HepG2 (cell line): ENCODE results near the gene ADGRD1. TPM values are rescaled to one million over a fixed set of nuclear protein-coding genes. Genes with fewer than 3 reads are reported as not detected.

Experiments
- ARID4A ChIP-seq: sonication (generic); formaldehyde crosslinking; IDR thresholded peaks from 2 replicates; pipeline ENCODE4 v1.5.0; 2020; ENCODE audit warnings: mild to moderate bottlenecking, missing genetic modification reagents, borderline replicate concordance
- GTF3A ChIP-seq: sonication (generic); formaldehyde crosslinking; conservative IDR thresholded peaks from 2 replicates; pipeline ENCODE4 v1.4.0; 2020; ENCODE audit warnings: mild to moderate bottlenecking, missing genetic modification reagents
- HDAC1 ChIP-seq: sonication (generic); formaldehyde crosslinking; IDR thresholded peaks from 2 replicates; pipeline ENCODE4 v1.5.1; 2020; ENCODE audit warnings: mild to moderate bottlenecking, missing genetic modification reagents
- KAT8 ChIP-seq: IDR thresholded peaks from 2 replicates; pipeline ENCODE4 v1.6.1; 2016; ENCODE audit warnings: missing genetic modification reagents, missing compliant biosample characterization
- NCOR1 ChIP-seq: fragments of 200-600 bp; sonication (generic); IDR thresholded peaks from 2 replicates; pipeline ENCODE4 v1.7.0; 2017; ENCODE audit warnings: antibody characterized with exemption, low read length, borderline replicate concordance
- NR2F1 ChIP-seq, 2 experiments: fragments of 450-650 bp in 1 of 2; formaldehyde crosslinking in 1 of 2; IDR thresholded peaks; 2 replicates each; pipeline versions ENCODE4 v1.5.0 to v1.6.1; 2016 to 2020; ENCODE audit warnings: mild to moderate bottlenecking in 1 of 2, missing compliant biosample characterization in 1 of 2, missing genetic modification reagents in 1 of 2, moderate library complexity in 1 of 2
- TEF ChIP-seq: sonication (generic); formaldehyde crosslinking; IDR thresholded peaks from 2 replicates; pipeline ENCODE4 v1.5.0; 2020; ENCODE audit warnings: missing genetic modification reagents
- THAP11 ChIP-seq: IDR thresholded peaks from 2 replicates; pipeline ENCODE4 v1.6.1; 2016; ENCODE audit warnings: missing biosample characterization, missing genetic modification reagents
- THYN1 ChIP-seq: sonication (generic); formaldehyde crosslinking; IDR thresholded peaks from 2 replicates; pipeline ENCODE4 v1.8.1; 2023; ENCODE audit warnings: low read depth, mild to moderate bottlenecking, moderate library complexity, missing genetic modification reagents, borderline replicate concordance
- TOPORS ChIP-seq: sonication (generic); formaldehyde crosslinking; IDR thresholded peaks from 2 replicates; pipeline ENCODE4 v1.8.0; 2023; ENCODE audit warnings: mild to moderate bottlenecking, missing genetic modification reagents
- U2AF2 ChIP-seq: fragments of 200-400 bp; formaldehyde crosslinking; IDR thresholded peaks from 2 replicates; pipeline ENCODE4 v1.6.1; 2017; ENCODE audit warnings: low read depth, mild to moderate bottlenecking, low read length
- ZNF101 ChIP-seq: sonication (generic); formaldehyde crosslinking; IDR thresholded peaks from 2 replicates; pipeline ENCODE4 v1.4.0; 2020; ENCODE audit warnings: mild to moderate bottlenecking, low read depth, missing genetic modification reagents, borderline replicate concordance
- ZNF367 ChIP-seq: sonication (generic); formaldehyde crosslinking; IDR thresholded peaks from 2 replicates; pipeline ENCODE4 v1.4.0; 2020; ENCODE audit warnings: missing genetic modification reagents, borderline replicate concordance
- ZNF432 ChIP-seq: sonication (generic); formaldehyde crosslinking; IDR thresholded peaks from 2 replicates; pipeline ENCODE4 v1.5.0; 2020; ENCODE audit warnings: missing genetic modification reagents, mild to moderate bottlenecking, borderline replicate concordance
- ZNF761 ChIP-seq: sonication (generic); formaldehyde crosslinking; conservative IDR thresholded peaks from 2 replicates; pipeline ENCODE4 v1.4.0; 2020; ENCODE audit warnings: mild to moderate bottlenecking, missing genetic modification reagents
- polyA plus RNA-seq, 8 experiments: library from polyadenylated mRNA; depleted of rRNA in 3 of 8; stranded (reverse) in 7 of 8; unstranded in 1 of 8; fragments of >200 nt; fragmentation: Illumina TruSeq in 4 of 8; extraction: Trizol in 4 of 8; gene quantifications; 2 replicates each; pipeline versions ENCODE4 v1.2.1 to v1.2.3, GENCODE V29; 2011 to 2016; ENCODE audit warnings: low read depth in 4 of 8, missing spikeins in 1 of 8, mixed read lengths in 1 of 8; ENCODE audit not compliant: insufficient read depth in 1 of 8
- total RNA-seq, 5 experiments: library from RNA; depleted of rRNA; stranded (reverse); fragments of >200 nt; fragmentation: Illumina TruSeq; extraction: Trizol; gene quantifications; 2 replicates each; pipeline ENCODE4 v1.2.3, GENCODE V29; 2016; ENCODE audit warnings: low read depth in 1 of 5
- TF ChIP-seq, protein P1 (sequence below): sonication (generic); formaldehyde crosslinking; IDR thresholded peaks from 2 replicates; pipeline ENCODE4 v1.4.0; 2020; ENCODE audit warnings: missing genetic modification reagents, borderline replicate concordance
- TF ChIP-seq, protein P2 (sequence below): sonication (generic); formaldehyde crosslinking; IDR thresholded peaks from 2 replicates; pipeline ENCODE4 v1.4.0; 2020; ENCODE audit warnings: missing genetic modification reagents, borderline replicate concordance
- TF ChIP-seq, protein P3 (sequence below): sonication (generic); formaldehyde crosslinking; IDR thresholded peaks from 2 replicates; pipeline ENCODE4 v1.4.0; 2020; ENCODE audit warnings: missing genetic modification reagents, mild to moderate bottlenecking, borderline replicate concordance

Gene ADGRD1
- total and polyA plus RNA-seq, 2 of the 13 experiments (the other 11 are each of a cell fraction or from before 2014, with no cell fraction given), result 0.46 to 12.4 TPM

DNA sequence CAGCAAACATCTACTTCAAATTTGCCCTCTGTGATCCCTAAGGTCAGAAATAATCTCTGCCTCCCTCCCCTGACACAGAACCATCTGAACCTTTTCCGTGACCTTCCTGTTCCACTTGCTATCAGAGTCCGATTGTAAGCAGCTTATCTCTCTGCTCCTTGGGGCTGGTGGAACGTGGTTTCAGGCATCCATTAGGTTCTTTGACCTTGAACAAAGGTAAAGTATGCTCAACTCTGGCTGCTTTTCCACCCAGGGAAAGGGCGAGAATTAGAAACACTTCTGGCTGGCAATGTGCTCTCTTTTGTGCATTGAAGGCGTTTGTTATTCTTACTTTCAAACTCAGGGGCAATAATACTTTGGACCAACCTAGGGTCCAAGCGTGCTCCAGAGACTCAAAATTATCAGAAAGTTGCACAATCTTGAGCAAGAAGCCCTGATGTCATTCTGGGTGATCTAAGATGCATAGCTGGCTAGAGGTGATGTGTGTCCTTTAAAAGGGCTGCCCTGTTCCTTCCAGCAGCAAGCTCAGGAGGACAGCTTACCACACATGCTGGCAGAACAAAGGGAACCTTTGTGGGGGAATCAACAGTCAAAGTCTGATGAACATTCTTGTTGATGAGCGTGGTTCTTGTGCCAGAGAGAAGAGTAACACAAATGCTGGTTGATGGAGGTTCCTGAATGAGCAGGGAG is 29.8 kb downstream of the ADGRD1 start (continued):
- no peak; the same call in 1 of the 2 replicates for TF ChIP-seq ARID4A
- TF ChIP-seq, protein P1, sequence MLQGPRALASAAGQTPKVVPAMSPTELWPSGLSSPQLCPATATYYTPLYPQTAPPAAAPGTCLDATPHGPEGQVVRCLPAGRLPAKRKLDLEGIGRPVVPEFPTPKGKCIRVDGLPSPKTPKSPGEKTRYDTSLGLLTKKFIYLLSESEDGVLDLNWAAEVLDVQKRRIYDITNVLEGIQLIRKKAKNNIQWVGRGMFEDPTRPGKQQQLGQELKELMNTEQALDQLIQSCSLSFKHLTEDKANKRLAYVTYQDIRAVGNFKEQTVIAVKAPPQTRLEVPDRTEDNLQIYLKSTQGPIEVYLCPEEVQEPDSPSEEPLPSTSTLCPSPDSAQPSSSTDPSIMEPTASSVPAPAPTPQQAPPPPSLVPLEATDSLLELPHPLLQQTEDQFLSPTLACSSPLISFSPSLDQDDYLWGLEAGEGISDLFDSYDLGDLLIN (CRISPR knock-in tag), result no peak
- TF ChIP-seq ZNF761, result no peak
- no peak for TF ChIP-seq TEF
- TF ChIP-seq NCOR1, result peak; percentile 66
- no peak for TF ChIP-seq U2AF2
- peak; percentile 57 for TF ChIP-seq HDAC1 (CRISPR knock-in tag)
- TF ChIP-seq KAT8 (CRISPR knock-in tag), result no peak; the same call in none of the 2 replicates
- TF ChIP-seq THAP11 (CRISPR knock-in tag), result no peak
- no peak for TF ChIP-seq ZNF432 (CRISPR knock-in tag)
- TF ChIP-seq, protein P2, sequence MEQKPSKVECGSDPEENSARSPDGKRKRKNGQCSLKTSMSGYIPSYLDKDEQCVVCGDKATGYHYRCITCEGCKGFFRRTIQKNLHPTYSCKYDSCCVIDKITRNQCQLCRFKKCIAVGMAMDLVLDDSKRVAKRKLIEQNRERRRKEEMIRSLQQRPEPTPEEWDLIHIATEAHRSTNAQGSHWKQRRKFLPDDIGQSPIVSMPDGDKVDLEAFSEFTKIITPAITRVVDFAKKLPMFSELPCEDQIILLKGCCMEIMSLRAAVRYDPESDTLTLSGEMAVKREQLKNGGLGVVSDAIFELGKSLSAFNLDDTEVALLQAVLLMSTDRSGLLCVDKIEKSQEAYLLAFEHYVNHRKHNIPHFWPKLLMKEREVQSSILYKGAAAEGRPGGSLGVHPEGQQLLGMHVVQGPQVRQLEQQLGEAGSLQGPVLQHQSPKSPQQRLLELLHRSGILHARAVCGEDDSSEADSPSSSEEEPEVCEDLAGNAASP, result no peak; the same call in 1 of the 2 replicates
- TF ChIP-seq ZNF367, result no peak
- TF ChIP-seq GTF3A, result no peak
- peak; percentile 7 to 50; a peak in 2 of 4 replicates for TF ChIP-seq NR2F1 (CRISPR knock-in tag; IDR thresholded peaks at IDR 0.05)
- no peak for TF ChIP-seq TOPORS (CRISPR knock-in tag)
- no peak for TF ChIP-seq THYN1 (CRISPR knock-in tag)
- no peak for TF ChIP-seq ZNF101 (CRISPR knock-in tag)
- TF ChIP-seq, protein P3, sequence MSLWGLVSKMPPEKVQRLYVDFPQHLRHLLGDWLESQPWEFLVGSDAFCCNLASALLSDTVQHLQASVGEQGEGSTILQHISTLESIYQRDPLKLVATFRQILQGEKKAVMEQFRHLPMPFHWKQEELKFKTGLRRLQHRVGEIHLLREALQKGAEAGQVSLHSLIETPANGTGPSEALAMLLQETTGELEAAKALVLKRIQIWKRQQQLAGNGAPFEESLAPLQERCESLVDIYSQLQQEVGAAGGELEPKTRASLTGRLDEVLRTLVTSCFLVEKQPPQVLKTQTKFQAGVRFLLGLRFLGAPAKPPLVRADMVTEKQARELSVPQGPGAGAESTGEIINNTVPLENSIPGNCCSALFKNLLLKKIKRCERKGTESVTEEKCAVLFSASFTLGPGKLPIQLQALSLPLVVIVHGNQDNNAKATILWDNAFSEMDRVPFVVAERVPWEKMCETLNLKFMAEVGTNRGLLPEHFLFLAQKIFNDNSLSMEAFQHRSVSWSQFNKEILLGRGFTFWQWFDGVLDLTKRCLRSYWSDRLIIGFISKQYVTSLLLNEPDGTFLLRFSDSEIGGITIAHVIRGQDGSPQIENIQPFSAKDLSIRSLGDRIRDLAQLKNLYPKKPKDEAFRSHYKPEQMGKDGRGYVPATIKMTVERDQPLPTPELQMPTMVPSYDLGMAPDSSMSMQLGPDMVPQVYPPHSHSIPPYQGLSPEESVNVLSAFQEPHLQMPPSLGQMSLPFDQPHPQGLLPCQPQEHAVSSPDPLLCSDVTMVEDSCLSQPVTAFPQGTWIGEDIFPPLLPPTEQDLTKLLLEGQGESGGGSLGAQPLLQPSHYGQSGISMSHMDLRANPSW, result no peak
